SW480 (cell line): ENCODE results near the gene KRT35.

ENCODE experiments used
- DNase-seq: peaks from one replicate; pipeline ENCODE4 v3.0.0-alpha.2; 2016; ENCODE audit warnings: low spot score

Gene KRT35

GRCh38 chr17:41486809-41487530, 6.0 kb upstream of the KRT35 start:
- no peak for DNase-seq

- DNase-seq = no peak
These were observed 5.4 kb upstream of the KRT35 start for GRCh38 chr17:41486316-41486715.

GRCh38 chr17:41484920-41485904, 4.3 kb upstream of the KRT35 start:
- no peak for DNase-seq

DNA sequence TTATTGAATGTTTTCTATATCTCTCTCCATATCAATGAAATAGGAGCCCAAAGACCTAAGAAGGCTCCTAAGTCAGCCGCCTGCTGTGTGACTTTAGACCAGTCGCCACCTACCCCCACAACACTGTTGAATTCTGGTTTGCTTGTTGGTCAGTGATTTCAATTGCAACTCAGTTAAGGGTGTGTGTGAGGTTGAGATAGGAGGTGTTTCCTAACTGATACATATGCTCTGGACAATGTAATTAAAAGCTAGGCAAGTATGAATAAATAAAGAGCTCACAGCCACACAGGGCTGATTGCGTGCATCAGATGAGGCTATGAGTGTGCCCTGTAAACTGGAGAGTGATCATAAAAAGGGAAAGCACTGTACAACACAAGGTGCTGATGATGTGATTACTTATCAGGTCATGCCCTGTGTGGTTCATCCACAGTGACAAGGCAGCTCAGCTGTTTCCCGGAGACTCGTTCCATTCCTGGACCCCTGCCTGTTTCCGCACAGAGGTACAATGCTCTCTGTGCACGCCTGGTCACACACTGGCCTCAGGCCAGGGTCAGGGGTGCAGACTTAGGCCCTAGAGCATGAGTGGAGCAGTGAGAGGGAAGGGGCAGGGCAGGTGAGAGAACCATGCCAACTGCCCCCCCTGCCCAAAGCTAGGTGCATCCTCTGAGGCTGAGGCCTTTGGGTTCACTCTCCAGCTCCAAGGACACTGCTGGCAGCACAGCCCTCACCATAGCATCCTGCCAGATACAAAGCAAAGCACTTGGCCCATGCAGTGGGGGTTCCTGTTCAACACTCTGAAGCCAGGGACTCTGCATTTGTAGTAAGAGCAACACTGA, 3.3 kb upstream of the KRT35 start:
- no peak for DNase-seq

DNA sequence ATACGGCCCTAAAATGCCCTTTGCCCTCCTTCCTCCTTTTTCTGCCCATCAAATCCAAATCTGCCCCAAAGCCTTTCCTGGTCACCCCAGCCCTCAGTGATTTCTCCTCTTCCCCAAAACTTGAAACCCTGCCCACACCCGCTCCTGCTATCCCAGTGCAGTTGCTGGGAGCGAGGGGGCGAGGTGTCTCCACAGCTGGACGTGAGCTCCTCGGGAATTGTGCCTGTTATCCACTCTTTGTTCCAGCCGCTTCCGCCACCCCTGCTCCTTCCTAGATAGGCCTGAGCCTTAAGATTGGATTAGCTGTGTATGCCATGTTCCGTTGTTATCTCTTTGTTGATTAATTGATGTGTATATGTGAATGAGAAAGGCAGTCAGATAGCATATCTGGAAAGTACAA, 2.6 kb upstream of the KRT35 start:
- no peak for DNase-seq

- no peak for DNase-seq
These were observed 370 bp downstream of the KRT35 start for GRCh38 chr17:41480581-41480980.

DNA sequence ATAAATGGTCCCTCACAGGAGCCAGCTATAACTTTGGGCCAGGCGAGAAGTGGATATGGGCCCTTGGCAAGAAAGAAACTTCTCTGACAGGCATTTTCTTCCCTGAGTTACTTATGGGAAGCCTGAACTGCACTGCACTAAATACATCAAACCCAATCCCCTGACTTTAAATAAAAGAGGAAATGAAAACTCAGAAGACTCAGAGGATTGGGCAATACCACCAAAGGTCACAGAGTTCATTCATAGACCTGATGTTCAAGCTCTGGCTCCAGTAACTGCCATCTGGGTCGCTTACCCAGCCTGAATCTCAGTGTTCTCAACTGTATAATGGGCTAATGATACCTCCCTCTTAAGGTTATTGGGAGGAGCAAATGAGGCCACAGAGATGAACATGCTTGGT, 815 bp downstream of the KRT35 start:
- no peak for DNase-seq

DNA sequence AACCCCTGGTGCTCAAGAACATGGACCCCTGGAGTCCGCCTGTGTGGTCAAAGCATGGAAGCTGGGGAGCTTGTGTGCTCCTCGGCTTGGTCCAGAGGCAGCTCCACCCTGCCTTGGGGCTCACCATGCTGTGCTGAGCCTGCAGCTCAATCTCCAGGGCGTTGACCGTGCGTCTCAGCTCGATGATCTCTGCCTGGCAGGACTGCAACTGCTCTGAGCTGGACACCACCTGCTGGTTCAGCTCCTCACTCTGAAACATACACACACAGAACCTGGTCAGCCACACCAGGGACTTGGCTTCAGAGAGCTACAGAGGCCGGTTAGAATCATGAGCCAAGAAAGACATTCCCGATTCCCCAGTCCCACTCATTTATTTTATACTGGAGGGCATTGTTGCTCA, 2.7 kb downstream of the KRT35 start:
- DNase-seq = no peak

GRCh38 chr17:41476866-41477815, 3.8 kb downstream of the KRT35 start:
- DNase-seq = no peak

- no peak for DNase-seq
These were observed 5.5 kb downstream of the KRT35 start for GRCh38 chr17:41475421-41475820.

DNA sequence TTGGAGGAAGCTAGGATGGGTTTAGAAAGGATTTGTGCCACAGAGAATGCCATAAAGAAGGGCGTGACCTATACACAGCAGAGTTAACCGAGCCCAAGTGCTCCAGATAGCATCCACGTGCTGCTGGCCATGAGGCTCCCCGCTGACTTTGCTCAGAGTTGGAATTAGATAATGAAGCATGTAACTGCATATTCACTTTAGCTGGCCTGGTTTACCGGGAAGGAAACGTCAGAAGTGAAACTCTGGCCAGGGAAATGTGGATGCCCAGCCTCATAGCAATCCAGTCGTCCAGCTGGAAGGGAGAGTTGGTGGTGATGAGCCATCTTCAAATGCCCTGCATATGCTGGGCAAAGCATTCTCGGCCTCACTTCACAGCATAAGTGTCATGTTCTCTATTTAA, 6.1 kb downstream of the KRT35 start:
- no peak for DNase-seq

- no peak for DNase-seq
These were observed 12.6 kb downstream of the KRT35 start for GRCh38 chr17:41468346-41468745.

DNA sequence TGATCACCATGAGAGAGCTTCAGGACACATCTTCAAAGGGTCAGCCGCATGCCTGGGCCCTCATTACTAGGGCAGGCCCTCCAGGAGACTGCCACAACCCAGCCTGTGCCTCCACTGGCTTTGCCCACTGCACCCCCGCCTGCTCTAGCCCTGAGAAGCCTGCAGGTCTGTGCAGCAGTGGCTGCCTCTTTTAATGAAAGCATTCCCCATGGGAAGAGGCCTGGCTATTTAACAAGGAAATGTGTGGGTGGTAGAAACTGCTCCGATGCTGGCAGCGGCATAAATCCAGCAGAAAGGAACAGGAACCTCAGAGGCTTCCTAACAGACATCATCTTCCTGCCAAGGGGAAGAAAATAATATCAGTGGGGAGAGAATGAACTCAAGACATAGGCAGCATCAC, 13.4 kb downstream of the KRT35 start:
- no peak for DNase-seq

GRCh38 chr17:41466988-41467387, 14.0 kb downstream of the KRT35 start, which contains the start of gene KRT32:
TSS of gene KRT32 (minus strand) at chr17:41467386. CDS start at chr17:41467325, 61 bp downstream.
- no peak for DNase-seq

DNA sequence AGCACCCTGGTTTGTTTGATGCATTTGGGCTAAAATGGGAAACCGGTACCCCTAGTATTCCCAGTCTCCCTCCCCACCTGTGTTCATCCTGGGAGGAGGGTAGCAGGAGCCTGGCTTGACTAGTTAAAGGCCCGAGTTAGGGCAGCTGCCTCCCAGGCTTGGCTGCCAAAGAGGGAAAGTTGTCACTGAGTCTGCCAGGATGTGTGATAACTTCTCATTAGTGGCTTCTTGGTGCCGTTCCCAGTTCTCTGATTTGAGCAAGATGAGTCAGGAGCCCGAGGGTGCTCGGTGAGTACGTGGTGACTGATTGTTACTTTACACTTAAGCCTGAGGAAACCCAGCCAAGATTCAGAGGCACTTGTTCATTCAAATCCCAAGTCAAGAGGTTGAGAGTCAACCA, 16.3 kb downstream of the KRT35 start:
- no peak for DNase-seq

DNA sequence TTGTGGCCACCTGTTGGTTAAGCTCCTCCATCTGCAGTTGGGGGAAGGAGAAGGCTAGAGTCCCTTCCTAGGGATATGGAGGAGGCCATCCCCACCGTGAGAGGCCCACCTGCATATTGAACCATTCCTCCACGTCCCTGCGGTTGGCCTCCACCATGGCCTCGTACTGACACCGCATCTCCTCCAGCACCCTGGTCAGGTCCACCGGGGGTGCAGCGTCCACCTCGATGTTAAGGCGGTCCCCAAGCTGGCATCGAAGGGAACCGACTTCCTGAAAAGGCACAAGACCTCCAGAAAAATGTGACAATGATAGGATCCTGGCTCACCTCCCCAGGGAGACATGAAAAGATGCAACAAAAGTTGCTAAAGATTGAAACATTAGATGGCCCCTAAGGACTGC, 16.8 kb downstream of the KRT35 start:
- DNase-seq = no peak

DNA sequence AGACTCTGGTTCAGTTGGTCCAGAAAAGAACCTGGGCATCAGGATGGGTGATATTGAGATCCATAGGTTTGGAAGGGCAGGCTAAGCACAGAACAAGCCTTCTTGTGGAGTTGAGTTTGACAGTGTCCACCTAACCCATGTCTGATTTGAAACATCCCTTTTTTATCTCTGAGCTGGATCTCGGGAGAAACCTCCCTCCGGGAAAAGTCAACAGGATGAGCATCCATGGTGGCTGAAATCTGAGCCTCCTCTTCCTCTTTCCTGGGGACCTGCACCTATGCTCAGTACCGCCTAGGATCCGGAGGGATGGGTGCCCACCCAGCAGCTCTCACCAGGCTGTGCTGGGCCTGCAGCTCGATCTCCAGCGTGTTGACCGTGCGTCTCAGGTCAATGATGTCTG, 17.2 kb downstream of the KRT35 start:
- DNase-seq = no peak

DNA sequence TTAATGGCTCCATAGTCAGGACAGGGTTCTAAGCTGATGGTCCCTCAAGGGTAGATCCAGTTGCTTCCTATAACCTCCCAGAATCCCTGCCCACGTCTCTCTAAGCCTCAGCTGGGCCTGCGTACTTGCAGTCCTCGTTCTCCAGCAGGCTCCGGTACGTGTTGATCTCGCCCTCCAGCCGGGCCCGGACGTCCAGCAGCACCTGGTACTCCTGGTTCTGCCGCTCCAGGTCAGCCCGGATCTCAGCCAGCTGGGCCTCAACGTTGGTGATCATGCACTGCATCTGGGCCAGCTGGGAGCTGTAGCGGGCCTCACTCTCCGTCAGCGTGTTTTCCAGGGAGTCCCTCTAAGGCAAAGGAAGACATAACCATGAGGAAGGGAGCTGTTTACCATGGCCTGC, 18.2 kb downstream of the KRT35 start:
- DNase-seq = no peak

DNA sequence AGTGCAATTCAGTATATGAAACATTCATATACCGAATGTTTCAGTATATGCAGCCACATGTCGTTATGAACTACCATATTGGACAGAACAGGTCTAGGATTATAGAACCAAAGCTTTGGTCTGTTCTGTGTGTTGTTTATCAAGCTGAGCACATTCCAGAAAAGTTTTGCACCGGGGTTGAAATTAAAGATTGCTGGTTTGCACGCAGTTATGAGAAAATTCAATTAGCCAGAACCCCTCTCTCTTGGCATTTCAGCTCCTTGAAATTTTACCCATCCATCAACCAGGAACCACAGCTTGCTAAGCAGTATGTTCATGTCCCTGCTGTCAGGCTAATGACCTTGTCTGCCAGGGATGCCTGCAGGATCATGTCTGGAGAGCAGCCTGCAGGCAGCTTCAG, 23.3 kb downstream of the KRT35 start:
- no peak for DNase-seq

DNA sequence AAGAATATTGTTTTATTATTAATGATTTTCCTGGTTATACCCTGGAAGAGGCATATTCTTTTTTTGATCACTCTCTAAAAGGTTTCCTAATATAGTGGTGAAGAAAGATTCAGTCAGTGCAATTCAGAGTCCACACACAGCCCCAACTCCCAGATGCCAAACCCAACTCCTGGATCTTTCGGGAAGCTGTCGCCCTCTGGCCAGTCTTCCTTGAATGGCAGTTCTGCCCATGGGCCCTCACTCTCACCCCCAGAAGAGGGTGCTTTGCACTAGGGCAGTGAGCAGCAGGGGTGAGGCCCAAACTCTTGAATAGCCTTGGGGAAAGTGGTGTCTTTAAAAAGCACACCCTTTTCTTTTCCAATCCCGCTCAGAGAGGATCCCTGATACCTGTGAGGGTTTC, 24.7 kb downstream of the KRT35 start:
- peak; percentile 29 for DNase-seq

GRCh38 chr17:41455236-41455635, 25.7 kb downstream of the KRT35 start:
- DNase-seq = no peak
